ENCODE results near the gene RPS27.
"Not testable (repeated sequence)": the region's sequence is repeated elsewhere in the genome, so short reads cannot be mapped to it uniquely, and the experiment has no call there.

RPS27 gene

GRCh38 chr1:153962088-153963029 lies 28.2 kb upstream of the RPS27 start:
- DNase-seq, result no peak

- peak; percentile 95 for DNase-seq
These were observed 27.3 kb upstream of the RPS27 start, which contains the start of gene SLC39A1 for GRCh38 chr1:153963030-153963849. SLC39A1 (minus strand) TSS chr1:153963537; CDS start chr1:153962715, 822 bp downstream.

- peak; percentile 11 for DNase-seq
These were observed 26.7 kb upstream of the RPS27 start for GRCh38 chr1:153963850-153964331.

- peak; percentile 96 for DNase-seq
These were observed 23.2 kb upstream of the RPS27 start, which contains the start of gene CREB3L4 for GRCh38 chr1:153967107-153967999. CREB3L4 (plus strand) TSS chr1:153967902; CDS start chr1:153968526, 624 bp downstream.

- peak; percentile 40 for DNase-seq
These were observed 22.6 kb upstream of the RPS27 start for GRCh38 chr1:153968000-153968363.

GRCh38 chr1:153968408-153968807 lies 22.2 kb upstream of the RPS27 start:
- no peak for DNase-seq

GRCh38 chr1:153968972-153969371 lies 21.6 kb upstream of the RPS27 start:
- no peak for DNase-seq

- DNase-seq, result no peak
These were observed 20.2 kb upstream of the RPS27 start for GRCh38 chr1:153970346-153970745.

- DNase-seq, result no peak
These were observed 17.5 kb upstream of the RPS27 start for GRCh38 chr1:153973071-153973470.

- DNase-seq, result no peak
These were observed 17.0 kb upstream of the RPS27 start for GRCh38 chr1:153973525-153973924.

GRCh38 chr1:153976819-153977249 lies 13.7 kb upstream of the RPS27 start:
- no peak for DNase-seq

- peak; percentile 63 for DNase-seq
These were observed 13.0 kb upstream of the RPS27 start, which contains the start of gene JTB for GRCh38 chr1:153977250-153978240. JTB (minus strand) TSS chr1:153977674; CDS start chr1:153977252, 422 bp downstream.

GRCh38 chr1:153978274-153978909 lies 12.2 kb upstream of the RPS27 start:
- DNase-seq, result no peak

- not testable (repeated sequence) for DNase-seq
These were observed 11.5 kb upstream of the RPS27 start for GRCh38 chr1:153979091-153979490.

GRCh38 chr1:153981735-153982134 lies 8.8 kb upstream of the RPS27 start:
- not testable (repeated sequence) for DNase-seq

- no peak for DNase-seq
These were observed 6.3 kb upstream of the RPS27 start for GRCh38 chr1:153984123-153984894.

- no peak for DNase-seq
These were observed 5.1 kb upstream of the RPS27 start for GRCh38 chr1:153985341-153985912.

GRCh38 chr1:153985941-153986761 lies 4.4 kb upstream of the RPS27 start, which contains the start of gene RAB13:
RAB13 (minus strand) TSS chr1:153986339; CDS start chr1:153986236, 103 bp downstream.
- peak; percentile 67 for DNase-seq
